ENCODE results near the gene KMO. TPM values are rescaled to one million over a fixed set of nuclear protein-coding genes. Genes with fewer than 3 reads are reported as not detected.

KMO gene
- total RNA-seq, 1 donor from 2014 or later = 23.0 TPM

DNA sequence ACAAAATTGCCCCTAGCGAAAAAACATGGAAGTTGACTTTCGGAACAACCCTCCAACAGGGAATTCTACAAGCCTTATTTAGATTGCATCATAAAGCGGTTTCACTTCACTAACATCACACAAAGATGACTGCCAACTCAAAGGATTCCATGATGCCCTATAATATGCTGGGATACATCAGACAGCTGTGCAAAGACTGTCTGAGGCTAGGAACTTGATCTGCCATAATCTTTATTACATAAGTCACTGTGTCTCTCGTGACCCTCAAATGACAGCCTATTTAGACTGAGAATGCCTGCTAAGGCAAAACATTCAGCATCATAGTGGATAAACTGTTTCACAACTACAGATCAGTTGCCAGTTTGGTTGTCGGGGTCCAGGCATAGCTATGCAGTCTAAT, 36.4 kb upstream of the KMO start:
- H3K4me3 ChIP-seq = no peak overlapping the region
- ATAC-seq (no peak), DNase-seq (no peak)
- H3K4me1 ChIP-seq = no peaks in the 10 kb centered on the region
- peaks cover 66% of the 10 kb centered on the region for H3K36me3 ChIP-seq
- H3K27me3 ChIP-seq (ENCODE audit: low read depth) = no peaks in the 10 kb centered on the region
- TF ChIP-seq, protein P1, sequence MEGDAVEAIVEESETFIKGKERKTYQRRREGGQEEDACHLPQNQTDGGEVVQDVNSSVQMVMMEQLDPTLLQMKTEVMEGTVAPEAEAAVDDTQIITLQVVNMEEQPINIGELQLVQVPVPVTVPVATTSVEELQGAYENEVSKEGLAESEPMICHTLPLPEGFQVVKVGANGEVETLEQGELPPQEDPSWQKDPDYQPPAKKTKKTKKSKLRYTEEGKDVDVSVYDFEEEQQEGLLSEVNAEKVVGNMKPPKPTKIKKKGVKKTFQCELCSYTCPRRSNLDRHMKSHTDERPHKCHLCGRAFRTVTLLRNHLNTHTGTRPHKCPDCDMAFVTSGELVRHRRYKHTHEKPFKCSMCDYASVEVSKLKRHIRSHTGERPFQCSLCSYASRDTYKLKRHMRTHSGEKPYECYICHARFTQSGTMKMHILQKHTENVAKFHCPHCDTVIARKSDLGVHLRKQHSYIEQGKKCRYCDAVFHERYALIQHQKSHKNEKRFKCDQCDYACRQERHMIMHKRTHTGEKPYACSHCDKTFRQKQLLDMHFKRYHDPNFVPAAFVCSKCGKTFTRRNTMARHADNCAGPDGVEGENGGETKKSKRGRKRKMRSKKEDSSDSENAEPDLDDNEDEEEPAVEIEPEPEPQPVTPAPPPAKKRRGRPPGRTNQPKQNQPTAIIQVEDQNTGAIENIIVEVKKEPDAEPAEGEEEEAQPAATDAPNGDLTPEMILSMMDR (IDR thresholded peaks at IDR 0.05) = no peak
- no peaks in the 10 kb centered on the region for H3K9me3 ChIP-seq
- H3K27ac ChIP-seq = no peak overlapping the region
- intact Hi-C loops (cut with DNase I) = no loop called here

DNA sequence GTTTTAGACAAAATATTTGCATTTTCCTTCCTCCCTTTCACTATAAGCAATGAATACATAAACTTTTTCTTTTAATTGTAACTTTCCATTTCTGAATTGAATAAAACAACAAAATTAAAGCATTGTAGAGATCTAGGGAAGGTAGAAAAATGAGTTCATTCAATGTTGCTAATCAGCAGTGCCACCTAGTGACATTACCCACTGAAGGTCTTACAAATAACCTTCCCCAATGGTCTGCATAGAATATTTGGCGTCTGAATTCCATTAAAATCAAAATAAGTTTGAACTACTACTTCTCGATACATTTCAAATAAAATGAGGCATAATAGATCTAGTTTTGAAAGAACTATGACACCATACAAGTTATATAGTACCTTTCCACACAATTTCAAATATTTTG, 32.3 kb upstream of the KMO start:
- ATAC-seq = no peak
- TF ChIP-seq, protein P1 (IDR thresholded peaks at IDR 0.05) = peak; percentile 17
- peaks cover 94% of the 10 kb centered on the region for H3K36me3 ChIP-seq

DNA sequence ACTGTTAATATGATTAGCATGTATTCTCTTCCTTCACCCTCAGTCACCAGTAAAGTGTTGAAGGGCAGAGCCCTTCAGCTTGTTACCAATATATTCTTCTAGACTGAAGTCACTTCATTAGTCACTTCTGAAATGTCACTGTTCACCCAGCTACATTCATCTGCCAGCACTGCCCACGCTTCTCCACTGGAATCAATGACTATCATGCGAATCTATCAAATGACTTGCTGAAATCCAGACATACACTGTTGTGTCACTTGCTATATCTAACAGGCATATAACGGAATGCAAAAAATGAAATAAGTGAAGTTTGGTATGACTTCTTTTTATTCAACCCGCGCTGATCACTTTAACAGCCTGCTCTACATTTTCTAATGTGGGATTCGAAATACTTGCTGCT, 28.7 kb upstream of the KMO start:
- ATAC-seq (no peak), DNase-seq (no peak)
- H3K9me3 ChIP-seq = no peaks in the 10 kb centered on the region
- no peak overlapping the region for H3K27ac ChIP-seq
- no peaks in the 10 kb centered on the region for H3K27me3 ChIP-seq (ENCODE audit: low read depth)
- no peaks in the 10 kb centered on the region for H3K4me1 ChIP-seq
- TF ChIP-seq, protein P1 (IDR thresholded peaks at IDR 0.05) = no peak
- intact Hi-C loops (cut with DNase I) = no loop called here
- peaks cover 95% of the 10 kb centered on the region for H3K36me3 ChIP-seq
- H3K4me3 ChIP-seq = no peak overlapping the region

More for the DNA sequence above, 32.3 kb upstream of the KMO start:
- DNase-seq = no peak
- no peaks in the 10 kb centered on the region for H3K4me1 ChIP-seq
- H3K9me3 ChIP-seq = no peaks in the 10 kb centered on the region
- H3K27me3 ChIP-seq (ENCODE audit: low read depth) = no peaks in the 10 kb centered on the region
- no peak overlapping the region for H3K4me3 ChIP-seq
- no peak overlapping the region for H3K27ac ChIP-seq
- intact Hi-C loops (cut with DNase I) = no loop called here

DNA sequence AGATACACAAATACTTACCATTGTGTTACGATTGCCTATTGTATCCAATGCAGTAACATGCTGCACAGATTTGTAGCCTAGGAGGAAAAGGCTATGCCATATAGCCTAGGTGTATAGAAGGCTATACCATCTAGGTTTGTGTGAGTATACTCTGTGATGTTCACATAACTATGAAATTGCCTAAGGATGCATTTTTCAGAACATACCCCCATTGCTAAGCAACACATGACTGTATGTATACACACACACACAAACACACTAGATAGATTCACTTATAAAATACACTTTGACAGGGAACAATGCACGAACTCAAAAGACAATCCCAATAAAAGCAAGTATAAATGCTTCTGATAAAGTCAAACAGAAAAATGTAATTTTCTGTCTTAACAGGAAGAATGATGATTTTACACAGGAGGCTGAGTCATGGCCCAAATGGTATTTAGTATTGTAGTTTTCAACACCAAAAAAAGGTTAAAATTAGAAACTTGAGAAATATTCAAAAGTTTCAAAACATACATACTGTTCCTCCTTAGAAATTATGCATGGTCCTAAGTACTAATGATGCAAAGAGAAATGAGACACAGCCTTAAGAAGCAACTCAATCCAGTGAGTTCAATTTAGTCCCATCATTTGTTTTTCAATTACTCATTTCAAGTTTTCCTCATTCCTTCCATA, 24.9 kb upstream of the KMO start:
- H3K27ac ChIP-seq = no peak overlapping the region
- intact Hi-C loops (cut with DNase I) = no loop called here
- no peak overlapping the region for H3K4me3 ChIP-seq
- DNase-seq (no peak), ATAC-seq (no peak)
- H3K27me3 ChIP-seq (ENCODE audit: low read depth) = no peaks in the 10 kb centered on the region
- peaks cover 95% of the 10 kb centered on the region for H3K36me3 ChIP-seq
- no peaks in the 10 kb centered on the region for H3K4me1 ChIP-seq
- H3K9me3 ChIP-seq = no peaks in the 10 kb centered on the region
- TF ChIP-seq, protein P1 (IDR thresholded peaks at IDR 0.05) = no peak

DNA sequence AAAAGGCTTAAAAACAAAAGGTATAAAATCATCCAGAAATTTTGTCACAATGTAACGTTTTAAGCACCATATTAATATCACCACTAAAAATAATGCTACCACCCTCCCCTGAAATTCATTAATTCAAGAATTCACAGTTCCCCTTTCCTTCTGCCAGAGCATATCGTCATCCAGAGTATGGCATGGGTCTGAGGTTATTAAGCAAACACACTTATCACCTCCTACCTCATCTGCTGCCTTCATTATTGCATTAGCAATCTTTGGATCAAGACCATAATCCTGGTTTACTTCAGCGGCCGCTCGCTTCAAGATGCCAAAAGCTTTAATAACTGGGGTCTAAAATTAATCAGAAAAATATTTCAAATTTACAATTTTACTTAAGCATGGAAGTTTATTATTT, 18.8 kb upstream of the KMO start:
- intact Hi-C loops (cut with DNase I) = no loop called here
- TF ChIP-seq, protein P1 (IDR thresholded peaks at IDR 0.05) = no peak
- no peak for ATAC-seq
- no peak for DNase-seq
- H3K27me3 ChIP-seq (ENCODE audit: low read depth) = no peaks in the 10 kb centered on the region
- peaks cover 66% of the 10 kb centered on the region for H3K36me3 ChIP-seq
- no peaks in the 10 kb centered on the region for H3K9me3 ChIP-seq
- H3K4me3 ChIP-seq = no peak overlapping the region
- H3K4me1 ChIP-seq = peaks cover 8% of the 10 kb centered on the region
- no peak overlapping the region for H3K27ac ChIP-seq

Data from lower lobe of right lung (tissue), 2 donors.